ENCODE data around the gene SMYD3. TPM values are rescaled to one million over a fixed set of nuclear protein-coding genes. Genes with fewer than 3 reads are reported as not detected.

The SMYD3 gene
- total RNA-seq, 3 donors from 2014 or later (not counting 1 experiment from before 2014, with no cell fraction given): 43.6 to 48.0 (median 46.1) TPM

DNA sequence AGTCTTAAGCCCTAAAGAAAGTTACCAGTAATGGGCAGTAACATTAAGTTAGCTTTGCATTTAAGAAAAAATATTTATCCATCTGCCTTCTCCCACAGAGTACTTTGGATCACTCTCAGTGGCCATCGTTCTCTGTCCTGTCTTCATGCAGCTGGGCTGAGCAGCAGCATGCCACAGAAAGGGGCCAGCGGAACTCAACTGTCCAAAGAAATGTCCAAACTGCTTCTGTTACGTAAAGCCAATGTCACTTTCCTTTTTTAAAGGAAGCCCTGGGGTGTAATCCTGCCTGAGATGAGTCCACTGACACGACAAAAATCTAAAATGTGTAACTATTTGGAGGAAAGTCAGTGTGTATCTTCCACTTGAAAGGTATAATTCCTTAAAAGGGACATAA lies 291.6 kb downstream of the SMYD3 start:
- Histone ChIP-seq H3K27ac (ENCODE audit: low read length) (no peak overlapping the region), H3K4me3 (ENCODE audit: low read length) (no peak overlapping the region)
- H3K27me3 Mint-ChIP-seq (ENCODE audit: low read depth in 2 of 2): no peaks in the 10 kb centered on the region

GRCh38 chr1:246214708-246215509 lies 292.2 kb downstream of the SMYD3 start:
- Histone ChIP-seq H3K9me3 (ENCODE audit: control insufficient read depth, insufficient read depth, low read length) (no peaks in the 10 kb centered on the region), H3K27me3 (ENCODE audit: control insufficient read depth, insufficient read depth, low read length) (no peaks in the 10 kb centered on the region), H3K27ac (ENCODE audit: low read length) (no peak overlapping the region), H3K4me3 (ENCODE audit: low read length) (no peak overlapping the region), H3K4me1 (ENCODE audit: control insufficient read depth, insufficient read depth, low read length) (no peaks in the 10 kb centered on the region), H3K36me3 (ENCODE audit: control insufficient read depth, insufficient read depth, low read length) (no peaks in the 10 kb centered on the region)
- Mint-ChIP-seq H3K27ac (no peak overlapping the region), H3K4me3 (no peak overlapping the region), H3K9me3 (no peaks in the 10 kb centered on the region), H3K36me3 (no peaks in the 10 kb centered on the region), H3K27me3 (ENCODE audit: low read depth in 2 of 2) (no peaks in the 10 kb centered on the region), H3K4me1 (peaks cover 20 to 25% of the 10 kb centered on the region in 2 donors)
- ATAC-seq (peak in 2 of 3 donors; percentile 63 to 70), DNase-seq (peak in 1 of 2 donors; percentile 2)
- WGBS (ENCODE audit: insufficient coverage): 44% methylated on average over 7 of the region's 9 CpGs
- intact Hi-C loops (cut with micrococcal nuclease): no loop called here
- TF ChIP-seq CTCF (IDR thresholded peaks at IDR 0.05): no peak

More for the DNA sequence above, 291.6 kb downstream of the SMYD3 start:
- H3K36me3 ChIP-seq (ENCODE audit: control insufficient read depth, insufficient read depth, low read length): no peaks in the 10 kb centered on the region
- H3K9me3 ChIP-seq (ENCODE audit: control insufficient read depth, insufficient read depth, low read length): no peaks in the 10 kb centered on the region
- H3K27ac Mint-ChIP-seq: no peak overlapping the region
- H3K4me1 ChIP-seq (ENCODE audit: control insufficient read depth, insufficient read depth, low read length): no peaks in the 10 kb centered on the region
- no peak for DNase-seq
- intact Hi-C loops (cut with micrococcal nuclease): no loop called here
- H3K4me1 Mint-ChIP-seq: peaks cover 20 to 25% of the 10 kb centered on the region in 2 donors
- no peaks in the 10 kb centered on the region for H3K36me3 Mint-ChIP-seq
- H3K27me3 ChIP-seq (ENCODE audit: control insufficient read depth, insufficient read depth, low read length): no peaks in the 10 kb centered on the region
- WGBS (ENCODE audit: insufficient coverage): 31% methylated on average over 3 of the region's 4 CpGs
- no peak overlapping the region for H3K4me3 Mint-ChIP-seq
- no peak for ATAC-seq
- no peaks in the 10 kb centered on the region for H3K9me3 Mint-ChIP-seq
- TF ChIP-seq CTCF (IDR thresholded peaks at IDR 0.05): no peak

GRCh38 chr1:246213947-246214346 lies 293.1 kb downstream of the SMYD3 start:
- no peaks in the 10 kb centered on the region for H3K27me3 Mint-ChIP-seq (ENCODE audit: low read depth in 2 of 2)
- TF ChIP-seq CTCF (IDR thresholded peaks at IDR 0.05): no peak
- no peak overlapping the region for H3K4me3 ChIP-seq (ENCODE audit: low read length)
- no peaks in the 10 kb centered on the region for H3K36me3 ChIP-seq (ENCODE audit: control insufficient read depth, insufficient read depth, low read length)
- no peaks in the 10 kb centered on the region for H3K27me3 ChIP-seq (ENCODE audit: control insufficient read depth, insufficient read depth, low read length)
- intact Hi-C loops (cut with micrococcal nuclease): no loop called here
- WGBS (ENCODE audit: insufficient coverage): no CpG with 5 or more reads among the region's 1 CpG
- no peaks in the 10 kb centered on the region for H3K9me3 ChIP-seq (ENCODE audit: control insufficient read depth, insufficient read depth, low read length)
- H3K27ac Mint-ChIP-seq: no peak overlapping the region
- H3K4me1 Mint-ChIP-seq: peaks cover 20 to 25% of the 10 kb centered on the region in 2 donors
- no peak for ATAC-seq
- no peak overlapping the region for H3K4me3 Mint-ChIP-seq
- no peaks in the 10 kb centered on the region for H3K4me1 ChIP-seq (ENCODE audit: control insufficient read depth, insufficient read depth, low read length)
- no peaks in the 10 kb centered on the region for H3K36me3 Mint-ChIP-seq
- H3K27ac ChIP-seq (ENCODE audit: low read length): no peak overlapping the region
- no peaks in the 10 kb centered on the region for H3K9me3 Mint-ChIP-seq
- DNase-seq: no peak

All from natural killer cell (primary cell).